ENCODE data around the gene SPIRE2. TPM values are rescaled to one million over a fixed set of nuclear protein-coding genes. Genes with fewer than 3 reads are reported as not detected.

Gene SPIRE2
- total and polyA plus RNA-seq, 2 of the 13 experiments (the other 11 are each of a cell fraction or from before 2014, with no cell fraction given), result 13.3 to 37.5 TPM

- no peak for TF ChIP-seq ZNF816 (CRISPR knock-in tag; IDR thresholded peaks at IDR 0.05; ENCODE audit: borderline replicate concordance)
- TF ChIP-seq ZNF12 (CRISPR knock-in tag; IDR thresholded peaks at IDR 0.05), result no peak
- no peak for TF ChIP-seq ZBTB39 (CRISPR knock-in tag; IDR thresholded peaks at IDR 0.05)
- TF ChIP-seq ZNF546 (CRISPR knock-in tag; conservative IDR thresholded peaks at IDR 0.05), result no peak
- TF ChIP-seq ERF (CRISPR knock-in tag; IDR thresholded peaks at IDR 0.05), result peak; percentile 54; the same call in 1 of the 2 replicates
- no peak for TF ChIP-seq GABPA (IDR thresholded peaks at IDR 0.05; ENCODE audit: low read depth, low read length)
- no peak for TF ChIP-seq GABPA (CRISPR knock-in tag; IDR thresholded peaks at IDR 0.05; ENCODE audit: low read depth)
- no peak for TF ChIP-seq SRSF9 (IDR thresholded peaks at IDR 0.05; ENCODE audit: borderline replicate concordance, insufficient read depth, low read depth, low read length, poor library complexity, severe bottlenecking)
- TF ChIP-seq RFX1 (IDR thresholded peaks at IDR 0.05), result no peak
- TF ChIP-seq ZNF616 (CRISPR knock-in tag; IDR thresholded peaks at IDR 0.05; ENCODE audit: low read depth), result no peak
- TF ChIP-seq MTF2 (CRISPR knock-in tag; IDR thresholded peaks at IDR 0.05; ENCODE audit: borderline replicate concordance), result no peak
- TF ChIP-seq ZNF326 (CRISPR knock-in tag; IDR thresholded peaks at IDR 0.05; ENCODE audit: borderline replicate concordance), result no peak
- TF ChIP-seq RXRA (CRISPR knock-in tag; IDR thresholded peaks at IDR 0.05), result peak; percentile 41; the same call in 1 of the 2 replicates
- TF ChIP-seq ZNF749 (CRISPR knock-in tag; IDR thresholded peaks at IDR 0.05; ENCODE audit: borderline replicate concordance), result 0 out of 2 replicates have a peak, but pooled peaks have one; percentile 65
- peak; percentile 24; the same call in 1 of the 2 replicates for TF ChIP-seq HIC2 (CRISPR knock-in tag; IDR thresholded peaks at IDR 0.05; ENCODE audit: low read depth)
- peak; percentile 24 for TF ChIP-seq CCAR2 (optimal IDR thresholded peaks at IDR 0.05; ENCODE audit: low read depth, low read length)
- TF ChIP-seq ETV5 (CRISPR knock-in tag; IDR thresholded peaks at IDR 0.05; ENCODE audit: borderline replicate concordance), result no peak
- no peak for TF ChIP-seq KDM1A (CRISPR knock-in tag; IDR thresholded peaks at IDR 0.05)
- TF ChIP-seq XRCC5 (optimal IDR thresholded peaks at IDR 0.05; ENCODE audit: low read length), result peak; percentile 95
- peak; percentile 39; the same call in 1 of the 2 replicates for TF ChIP-seq TBX2 (CRISPR knock-in tag; IDR thresholded peaks at IDR 0.05; ENCODE audit: borderline replicate concordance)
- TF ChIP-seq ZNF3 (CRISPR knock-in tag; IDR thresholded peaks at IDR 0.05), result no peak
- no peak for TF ChIP-seq GTF2F1 (IDR thresholded peaks at IDR 0.05; ENCODE audit: low read length)
- no peak for TF ChIP-seq ZNF510 (CRISPR knock-in tag; IDR thresholded peaks at IDR 0.05; ENCODE audit: low read depth)
- TF ChIP-seq JUND (CRISPR knock-in tag; IDR thresholded peaks at IDR 0.05), result no peak
Measured at GRCh38 chr16:89909777-89910716, 81.8 kb downstream of the SPIRE2 start (continued).

Measured in HepG2 (cell line).